ENCODE data around the gene MBD2. TPM values are rescaled to one million over a fixed set of nuclear protein-coding genes. Genes with fewer than 3 reads are reported as not detected.
"Not testable (repeated sequence)": the region's sequence is repeated elsewhere in the genome, so short reads cannot be mapped to it uniquely, and the experiment has no call there.

The MBD2 gene
- total and polyA plus RNA-seq, 2 donors from 2014 or later, result 79.1 to 123 TPM

DNA sequence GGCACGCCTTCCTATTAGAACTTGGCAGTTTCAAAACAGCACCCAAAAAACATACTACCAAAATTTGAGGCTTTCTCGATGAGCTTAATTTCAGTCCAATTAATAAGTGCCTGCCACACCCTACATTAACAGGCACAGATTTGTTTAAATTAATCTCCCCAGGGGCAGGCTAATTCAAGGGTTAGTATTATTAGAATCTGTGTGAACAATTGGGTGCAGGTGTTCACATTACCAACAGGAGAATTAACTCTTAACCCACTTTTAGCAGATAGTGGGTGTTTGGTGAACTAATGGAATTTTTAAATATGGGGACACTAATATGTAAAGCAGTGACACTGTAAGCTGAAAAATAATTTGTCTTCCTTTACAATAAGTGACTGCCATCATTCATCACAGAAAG, 4.1 kb downstream of the MBD2 start:
- TF ChIP-seq, protein P1, sequence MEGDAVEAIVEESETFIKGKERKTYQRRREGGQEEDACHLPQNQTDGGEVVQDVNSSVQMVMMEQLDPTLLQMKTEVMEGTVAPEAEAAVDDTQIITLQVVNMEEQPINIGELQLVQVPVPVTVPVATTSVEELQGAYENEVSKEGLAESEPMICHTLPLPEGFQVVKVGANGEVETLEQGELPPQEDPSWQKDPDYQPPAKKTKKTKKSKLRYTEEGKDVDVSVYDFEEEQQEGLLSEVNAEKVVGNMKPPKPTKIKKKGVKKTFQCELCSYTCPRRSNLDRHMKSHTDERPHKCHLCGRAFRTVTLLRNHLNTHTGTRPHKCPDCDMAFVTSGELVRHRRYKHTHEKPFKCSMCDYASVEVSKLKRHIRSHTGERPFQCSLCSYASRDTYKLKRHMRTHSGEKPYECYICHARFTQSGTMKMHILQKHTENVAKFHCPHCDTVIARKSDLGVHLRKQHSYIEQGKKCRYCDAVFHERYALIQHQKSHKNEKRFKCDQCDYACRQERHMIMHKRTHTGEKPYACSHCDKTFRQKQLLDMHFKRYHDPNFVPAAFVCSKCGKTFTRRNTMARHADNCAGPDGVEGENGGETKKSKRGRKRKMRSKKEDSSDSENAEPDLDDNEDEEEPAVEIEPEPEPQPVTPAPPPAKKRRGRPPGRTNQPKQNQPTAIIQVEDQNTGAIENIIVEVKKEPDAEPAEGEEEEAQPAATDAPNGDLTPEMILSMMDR (IDR thresholded peaks at IDR 0.05; ENCODE audit: borderline replicate concordance, extremely low read depth, insufficient read depth), result no peak
- intact Hi-C loops (cut with DNase I), result no loop called here
- Histone ChIP-seq H3K27ac (ENCODE audit: low read depth in 2 of 2, low read length in 2 of 2) (no peak overlapping the region), H3K9ac (ENCODE audit: low read length in 3 of 3) (no peak overlapping the region), H3K9me3 (ENCODE audit: control insufficient read depth in 2 of 3, insufficient read depth in 1 of 3, low read length in 3 of 3) (no peaks in the 10 kb centered on the region), H3K36me3 (ENCODE audit: control insufficient read depth in 2 of 3, insufficient read depth in 3 of 3, low read length in 3 of 3) (no peaks in the 10 kb centered on the region), H3K4me3 (ENCODE audit: low read length in 3 of 3) (no peak overlapping the region), H3K27me3 (ENCODE audit: control insufficient read depth, insufficient read depth, low read length) (no peaks in the 10 kb centered on the region), H3K4me1 (ENCODE audit: control insufficient read depth in 2 of 3, insufficient read depth in 2 of 3, low read depth in 1 of 3, low read length in 3 of 3) (peaks cover 0 to 10% (median 9%) of the 10 kb centered on the region in 3 donors)
- FAIRE-seq (no peak), DNase-seq (no peak)

DNA sequence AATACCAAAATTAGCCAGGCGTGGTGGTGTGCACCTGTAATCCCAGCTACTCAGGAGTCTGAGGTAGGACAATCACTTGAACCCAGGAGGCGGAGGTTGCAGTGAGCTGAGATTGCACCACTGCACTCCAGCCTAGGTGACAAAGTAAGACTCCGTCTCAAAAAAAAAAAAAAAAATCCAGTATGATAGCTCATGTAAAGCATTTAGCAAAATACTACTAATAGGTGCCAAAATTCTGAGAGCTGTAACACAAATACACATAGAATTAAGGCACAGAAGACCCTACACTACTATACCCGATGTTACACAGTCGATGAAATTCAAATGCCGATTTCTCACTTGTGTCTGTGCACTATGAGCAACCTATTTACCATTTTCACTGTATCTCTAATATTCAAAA, 5.7 kb downstream of the MBD2 start:
- DNase-seq; H3K4me1 ChIP-seq (ENCODE audit: control insufficient read depth in 2 of 3, insufficient read depth in 2 of 3, low read depth in 1 of 3, low read length in 3 of 3); H3K27ac ChIP-seq (ENCODE audit: low read depth in 2 of 2, low read length in 2 of 2); H3K27me3 ChIP-seq (ENCODE audit: control insufficient read depth, insufficient read depth, low read length); FAIRE-seq; H3K9me3 ChIP-seq (ENCODE audit: control insufficient read depth in 2 of 3, insufficient read depth in 1 of 3, low read length in 3 of 3); H3K4me3 ChIP-seq (ENCODE audit: low read length in 3 of 3); H3K36me3 ChIP-seq (ENCODE audit: control insufficient read depth in 2 of 3, insufficient read depth in 3 of 3, low read length in 3 of 3); intact Hi-C loops (cut with DNase I); H3K9ac ChIP-seq (ENCODE audit: low read length in 3 of 3): not testable (repeated sequence)

DNA sequence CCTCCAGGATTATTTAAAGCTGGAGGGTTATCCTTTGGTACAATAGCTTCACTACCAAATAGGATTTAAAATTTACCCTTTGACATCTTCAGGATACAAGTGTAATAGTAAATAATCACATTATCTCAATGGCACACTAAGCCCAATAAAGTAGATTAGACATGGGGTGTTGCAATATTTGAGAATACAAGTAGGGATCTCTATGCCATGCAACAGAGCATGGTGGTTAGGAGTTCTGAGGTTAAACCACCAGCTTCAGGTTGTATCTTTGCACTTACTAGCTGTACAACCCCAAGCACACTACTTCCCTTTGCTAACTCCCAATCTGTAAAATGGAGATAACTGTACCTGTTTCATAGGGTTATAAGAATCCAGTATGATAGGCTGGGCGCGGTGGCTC, 6.2 kb downstream of the MBD2 start:
- Histone ChIP-seq H3K4me3 (ENCODE audit: low read length in 3 of 3) (no peak overlapping the region), H3K4me1 (ENCODE audit: control insufficient read depth in 2 of 3, insufficient read depth in 2 of 3, low read depth in 1 of 3, low read length in 3 of 3) (peaks cover 0 to 9% (median 8%) of the 10 kb centered on the region in 3 donors)

DNA sequence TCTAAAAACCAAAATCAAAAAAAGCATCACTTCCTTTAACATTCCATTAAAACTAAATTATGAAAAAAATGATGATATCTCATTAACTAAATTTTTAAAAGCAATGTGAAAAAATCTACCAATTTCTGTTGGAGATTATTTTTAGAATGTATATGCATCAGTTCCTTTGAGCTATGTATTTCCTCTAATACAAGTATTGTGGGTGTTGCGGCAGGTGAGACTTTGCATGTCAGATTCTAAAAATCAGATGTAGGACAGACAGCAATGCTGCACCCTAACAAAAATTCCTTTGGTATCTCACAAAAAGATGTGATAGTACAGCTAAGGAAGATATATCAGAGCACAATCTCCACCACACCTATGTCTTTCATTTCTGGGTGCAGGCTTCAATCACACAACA, 6.8 kb downstream of the MBD2 start:
- Histone ChIP-seq H3K4me3 (ENCODE audit: low read length in 3 of 3) (no peak overlapping the region), H3K36me3 (ENCODE audit: control insufficient read depth in 2 of 3, insufficient read depth in 3 of 3, low read length in 3 of 3) (no peaks in the 10 kb centered on the region), H3K9me3 (ENCODE audit: control insufficient read depth in 2 of 3, insufficient read depth in 1 of 3, low read length in 3 of 3) (no peaks in the 10 kb centered on the region), H3K27ac (ENCODE audit: low read depth in 2 of 2, low read length in 2 of 2) (no peak overlapping the region), H3K9ac (ENCODE audit: low read length in 3 of 3) (no peak overlapping the region), H3K4me1 (ENCODE audit: control insufficient read depth in 2 of 3, insufficient read depth in 2 of 3, low read depth in 1 of 3, low read length in 3 of 3) (peaks cover 0 to 5% (median under 1%) of the 10 kb centered on the region in 3 donors), H3K27me3 (ENCODE audit: control insufficient read depth, insufficient read depth, low read length) (no peaks in the 10 kb centered on the region)
- FAIRE-seq (no peak), DNase-seq (no peak)
- intact Hi-C loops (cut with DNase I), result no loop called here
- TF ChIP-seq, protein P1 (IDR thresholded peaks at IDR 0.05; ENCODE audit: borderline replicate concordance, extremely low read depth, insufficient read depth), result no peak

More for the DNA sequence above, 6.2 kb downstream of the MBD2 start:
- TF ChIP-seq, protein P1 (IDR thresholded peaks at IDR 0.05; ENCODE audit: borderline replicate concordance, extremely low read depth, insufficient read depth), result no peak
- no peaks in the 10 kb centered on the region for H3K36me3 ChIP-seq (ENCODE audit: control insufficient read depth in 2 of 3, insufficient read depth in 3 of 3, low read length in 3 of 3)
- H3K9ac ChIP-seq (ENCODE audit: low read length in 3 of 3), result no peak overlapping the region
- H3K9me3 ChIP-seq (ENCODE audit: control insufficient read depth in 2 of 3, insufficient read depth in 1 of 3, low read length in 3 of 3), result no peaks in the 10 kb centered on the region
- intact Hi-C loops (cut with DNase I), result no loop called here
- DNase-seq, result no peak
- no peak for FAIRE-seq
- no peaks in the 10 kb centered on the region for H3K27me3 ChIP-seq (ENCODE audit: control insufficient read depth, insufficient read depth, low read length)
- H3K27ac ChIP-seq (ENCODE audit: low read depth in 2 of 2, low read length in 2 of 2), result no peak overlapping the region
